ENCODE results near the gene MAPK8. TPM values are rescaled to one million over a fixed set of nuclear protein-coding genes. Genes with fewer than 3 reads are reported as not detected.

The MAPK8 gene
- total RNA-seq, 2 experiments from 2014 or later = 47.8 to 50.6 TPM

DNA sequence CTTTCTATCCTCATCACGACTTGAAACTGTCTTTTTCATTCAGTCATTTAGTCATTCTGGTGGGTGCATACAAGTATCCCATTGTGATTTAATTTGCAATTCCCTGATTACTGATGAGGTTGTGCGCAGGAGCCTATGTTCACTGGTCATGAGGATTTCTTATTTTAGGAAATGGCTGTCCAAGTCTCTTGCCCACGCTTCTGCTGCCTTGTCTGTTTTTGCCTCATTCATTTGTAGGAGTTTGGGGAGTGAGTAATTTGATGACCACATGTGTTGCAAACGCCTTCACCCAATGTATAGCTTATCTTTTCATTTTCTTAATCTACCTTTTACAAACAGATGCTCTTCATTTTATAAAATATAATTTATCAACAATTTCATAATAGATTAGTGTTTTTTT is 171.1 kb downstream of the MAPK8 start:
- ChIA-PET POLR2A (no interaction called here), CTCF (no interaction called here)
- ATAC-seq (ENCODE audit: poor library complexity) = no peak
- no peaks in the 10 kb centered on the region for H3K36me3 ChIP-seq (ENCODE audit: insufficient read depth, low read length)
- no peaks in the 10 kb centered on the region for H3K9me3 Mint-ChIP-seq
- no peaks in the 10 kb centered on the region for H3K36me3 Mint-ChIP-seq (ENCODE audit: low read depth)
- H3K4me3 Mint-ChIP-seq = no peak overlapping the region
- TF ChIP-seq, protein P1, sequence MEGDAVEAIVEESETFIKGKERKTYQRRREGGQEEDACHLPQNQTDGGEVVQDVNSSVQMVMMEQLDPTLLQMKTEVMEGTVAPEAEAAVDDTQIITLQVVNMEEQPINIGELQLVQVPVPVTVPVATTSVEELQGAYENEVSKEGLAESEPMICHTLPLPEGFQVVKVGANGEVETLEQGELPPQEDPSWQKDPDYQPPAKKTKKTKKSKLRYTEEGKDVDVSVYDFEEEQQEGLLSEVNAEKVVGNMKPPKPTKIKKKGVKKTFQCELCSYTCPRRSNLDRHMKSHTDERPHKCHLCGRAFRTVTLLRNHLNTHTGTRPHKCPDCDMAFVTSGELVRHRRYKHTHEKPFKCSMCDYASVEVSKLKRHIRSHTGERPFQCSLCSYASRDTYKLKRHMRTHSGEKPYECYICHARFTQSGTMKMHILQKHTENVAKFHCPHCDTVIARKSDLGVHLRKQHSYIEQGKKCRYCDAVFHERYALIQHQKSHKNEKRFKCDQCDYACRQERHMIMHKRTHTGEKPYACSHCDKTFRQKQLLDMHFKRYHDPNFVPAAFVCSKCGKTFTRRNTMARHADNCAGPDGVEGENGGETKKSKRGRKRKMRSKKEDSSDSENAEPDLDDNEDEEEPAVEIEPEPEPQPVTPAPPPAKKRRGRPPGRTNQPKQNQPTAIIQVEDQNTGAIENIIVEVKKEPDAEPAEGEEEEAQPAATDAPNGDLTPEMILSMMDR (IDR thresholded peaks at IDR 0.05) = no peak
- DNase-seq = no peak
- H3K27me3 ChIP-seq (ENCODE audit: control insufficient read depth in 1 of 2, insufficient read depth in 2 of 2, low read length in 2 of 2) = no peaks in the 10 kb centered on the region
- H3K27ac Mint-ChIP-seq = no peak overlapping the region
- H3K9me3 ChIP-seq (ENCODE audit: control insufficient read depth in 1 of 2, insufficient read depth in 1 of 2, low read length in 2 of 2) = no peaks in the 10 kb centered on the region
- H3K4me1 ChIP-seq (ENCODE audit: insufficient read depth, low read length) = no peaks in the 10 kb centered on the region
- no peak overlapping the region for H3K27ac ChIP-seq (ENCODE audit: low read depth in 1 of 2, low read length in 2 of 2)
- H3K4me3 ChIP-seq (ENCODE audit: low read length) = no peak overlapping the region
- intact Hi-C loops (cut with DNase I, micrococcal nuclease) = no loop called here
- no peaks in the 10 kb centered on the region for H3K4me1 Mint-ChIP-seq (ENCODE audit: low read depth)
- no peaks in the 10 kb centered on the region for H3K27me3 Mint-ChIP-seq

DNA sequence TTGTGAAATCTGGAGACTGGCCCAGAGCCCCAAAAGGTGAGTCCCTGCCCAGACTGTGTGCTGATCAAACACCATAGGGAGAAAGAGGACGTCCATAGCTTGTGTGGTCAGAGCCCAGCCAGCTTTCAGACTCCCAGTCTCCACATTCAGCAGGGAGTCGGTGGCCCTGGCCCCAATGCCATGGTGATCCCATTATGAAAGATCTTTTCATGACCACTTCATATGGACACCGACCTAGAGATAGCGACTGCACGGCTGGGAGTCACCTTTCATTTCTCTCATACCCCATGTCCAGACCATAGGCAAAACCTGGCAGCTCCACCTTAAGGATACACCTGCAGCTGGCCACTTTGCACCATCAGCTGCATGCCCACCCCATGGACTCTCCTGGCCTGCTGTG is 172.0 kb downstream of the MAPK8 start:
- ChIA-PET POLR2A (no interaction called here), CTCF (no interaction called here)
- Mint-ChIP-seq H3K27me3 (no peaks in the 10 kb centered on the region), H3K4me1 (ENCODE audit: low read depth) (no peaks in the 10 kb centered on the region), H3K4me3 (no peak overlapping the region), H3K27ac (no peak overlapping the region), H3K9me3 (no peaks in the 10 kb centered on the region), H3K36me3 (ENCODE audit: low read depth) (no peaks in the 10 kb centered on the region)
- Histone ChIP-seq H3K36me3 (ENCODE audit: insufficient read depth, low read length) (no peaks in the 10 kb centered on the region), H3K27me3 (ENCODE audit: control insufficient read depth in 1 of 2, insufficient read depth in 2 of 2, low read length in 2 of 2) (no peaks in the 10 kb centered on the region), H3K9me3 (ENCODE audit: control insufficient read depth in 1 of 2, insufficient read depth in 1 of 2, low read length in 2 of 2) (no peaks in the 10 kb centered on the region), H3K4me3 (ENCODE audit: low read length) (no peak overlapping the region), H3K27ac (ENCODE audit: low read depth in 1 of 2, low read length in 2 of 2) (no peak overlapping the region), H3K4me1 (ENCODE audit: insufficient read depth, low read length) (no peaks in the 10 kb centered on the region)
- DNase-seq = no peak
- no peak for ATAC-seq (ENCODE audit: poor library complexity)
- TF ChIP-seq, protein P1 (IDR thresholded peaks at IDR 0.05) = no peak
- intact Hi-C loops (cut with DNase I, micrococcal nuclease) = no loop called here

DNA sequence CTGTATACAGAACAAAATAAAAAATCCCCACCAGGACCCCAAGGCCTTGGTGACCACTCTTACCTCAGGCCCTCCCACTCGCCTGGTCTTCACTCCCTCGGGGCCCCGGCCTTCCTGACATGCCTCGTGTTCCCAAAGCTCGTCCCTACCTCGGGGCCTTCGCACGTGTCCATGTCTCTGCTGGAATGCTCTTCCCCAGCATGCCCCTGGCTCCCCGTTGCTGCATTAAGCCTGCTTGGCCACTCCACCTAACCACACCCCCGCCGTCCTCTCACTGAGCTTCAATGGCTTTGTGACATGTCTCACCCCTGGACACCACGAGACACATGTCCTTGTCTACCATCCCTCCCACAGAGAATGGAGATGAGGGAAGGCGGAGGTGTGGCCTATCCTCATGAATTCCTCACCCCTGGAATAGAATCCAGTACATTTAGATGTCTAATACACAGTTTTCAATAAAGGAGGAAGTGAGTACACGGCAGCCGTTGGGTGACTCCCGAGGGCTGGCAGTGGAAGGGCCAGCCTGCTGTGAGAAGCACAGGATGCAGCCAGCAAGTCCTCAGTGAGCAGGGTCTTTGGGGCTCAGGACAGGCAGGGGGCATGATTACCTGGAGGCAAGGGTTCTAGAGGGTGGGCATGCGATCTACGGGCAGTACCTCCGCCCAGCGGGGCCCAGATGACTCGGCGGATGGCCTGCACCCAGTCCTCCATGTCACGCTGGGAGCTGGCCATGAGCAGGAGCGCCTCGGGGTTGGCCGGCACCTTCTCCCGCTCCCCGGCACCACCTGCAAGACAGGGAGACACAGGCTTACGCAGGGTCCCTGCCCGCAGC is 172.7 kb downstream of the MAPK8 start:
- Mint-ChIP-seq H3K4me3 (no peak overlapping the region), H3K36me3 (ENCODE audit: low read depth) (no peaks in the 10 kb centered on the region), H3K27me3 (no peaks in the 10 kb centered on the region), H3K27ac (no peak overlapping the region), H3K9me3 (no peaks in the 10 kb centered on the region), H3K4me1 (ENCODE audit: low read depth) (no peaks in the 10 kb centered on the region)
- CTCF ChIA-PET = no interaction called here
- H3K4me1 ChIP-seq (ENCODE audit: insufficient read depth, low read length) = no peaks in the 10 kb centered on the region
- no peaks in the 10 kb centered on the region for H3K9me3 ChIP-seq (ENCODE audit: control insufficient read depth in 1 of 2, insufficient read depth in 1 of 2, low read length in 2 of 2)
- H3K27me3 ChIP-seq (ENCODE audit: control insufficient read depth in 1 of 2, insufficient read depth in 2 of 2, low read length in 2 of 2) = no peaks in the 10 kb centered on the region
- no peak overlapping the region for H3K27ac ChIP-seq (ENCODE audit: low read depth in 1 of 2, low read length in 2 of 2)
- intact Hi-C loops (cut with DNase I, micrococcal nuclease) = no loop called here
- no peaks in the 10 kb centered on the region for H3K36me3 ChIP-seq (ENCODE audit: insufficient read depth, low read length)
- TF ChIP-seq, protein P1 (IDR thresholded peaks at IDR 0.05) = no peak
- H3K4me3 ChIP-seq (ENCODE audit: low read length) = no peak overlapping the region
- DNase-seq (no peak), ATAC-seq (ENCODE audit: poor library complexity) (no peak)
- POLR2A ChIA-PET = no interaction called here

All from CD4-positive, alpha-beta T cell (primary cell).